Fibroblast of the aortic adventitia (primary cell): ENCODE results near the gene GATA5. TPM values are rescaled to one million over a fixed set of nuclear protein-coding genes. Genes with fewer than 3 reads are reported as not detected.
A peak's percentile ranks its signal among the peaks of the same experiment; 100 is the strongest.

ENCODE experiments used
- DNase-seq: peaks from one replicate; pipeline ENCODE4 v3.0.0-alpha.2; 2010; ENCODE audit warnings: low read depth
- H3K4me3 ChIP-seq: 2 replicates; pipeline ENCODE4 v1.5.1; 2011; ENCODE audit warnings: low read depth, mild to moderate bottlenecking, control low read depth, low read length, moderate library complexity
- total RNA-seq: library from RNA; depleted of rRNA; stranded (reverse); fragments of >200 nt; gene quantifications from 2 replicates; pipeline ENCODE4 v1.2.3, GENCODE V29; 2012; ENCODE audit warnings: low replicate concordance
- TF ChIP-seq, protein P1 (sequence below): IDR thresholded peaks from 2 replicates; pipeline ENCODE4 v1.5.1; 2011; ENCODE audit warnings: mild to moderate bottlenecking, low read length, control low read depth, inconsistent platforms; ENCODE audit not compliant: insufficient read depth

The GATA5 gene
- total RNA-seq, 1 donor, result not detected

DNA sequence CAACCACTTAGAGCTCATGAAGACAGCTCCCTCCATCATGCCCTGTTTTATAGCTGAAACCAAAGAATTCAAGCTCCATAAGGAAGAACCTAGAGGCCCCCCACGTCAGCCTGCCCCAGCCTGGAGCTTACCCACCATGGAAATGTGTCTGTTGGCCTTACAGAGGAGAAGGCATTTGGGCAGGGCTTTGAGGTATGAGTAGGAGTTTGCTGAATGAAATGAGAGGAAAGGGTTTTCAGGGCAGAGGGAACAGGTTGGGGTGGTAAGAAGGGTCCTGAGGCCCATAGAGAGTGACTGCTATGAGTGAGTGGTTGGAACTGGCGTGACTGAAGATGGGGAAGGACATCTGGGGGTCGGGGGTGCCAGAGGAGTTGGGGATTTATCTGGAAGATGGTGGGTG lies 12.7 kb upstream of the GATA5 start:
- TF ChIP-seq, protein P1, sequence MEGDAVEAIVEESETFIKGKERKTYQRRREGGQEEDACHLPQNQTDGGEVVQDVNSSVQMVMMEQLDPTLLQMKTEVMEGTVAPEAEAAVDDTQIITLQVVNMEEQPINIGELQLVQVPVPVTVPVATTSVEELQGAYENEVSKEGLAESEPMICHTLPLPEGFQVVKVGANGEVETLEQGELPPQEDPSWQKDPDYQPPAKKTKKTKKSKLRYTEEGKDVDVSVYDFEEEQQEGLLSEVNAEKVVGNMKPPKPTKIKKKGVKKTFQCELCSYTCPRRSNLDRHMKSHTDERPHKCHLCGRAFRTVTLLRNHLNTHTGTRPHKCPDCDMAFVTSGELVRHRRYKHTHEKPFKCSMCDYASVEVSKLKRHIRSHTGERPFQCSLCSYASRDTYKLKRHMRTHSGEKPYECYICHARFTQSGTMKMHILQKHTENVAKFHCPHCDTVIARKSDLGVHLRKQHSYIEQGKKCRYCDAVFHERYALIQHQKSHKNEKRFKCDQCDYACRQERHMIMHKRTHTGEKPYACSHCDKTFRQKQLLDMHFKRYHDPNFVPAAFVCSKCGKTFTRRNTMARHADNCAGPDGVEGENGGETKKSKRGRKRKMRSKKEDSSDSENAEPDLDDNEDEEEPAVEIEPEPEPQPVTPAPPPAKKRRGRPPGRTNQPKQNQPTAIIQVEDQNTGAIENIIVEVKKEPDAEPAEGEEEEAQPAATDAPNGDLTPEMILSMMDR, result no peak
- no peak for DNase-seq
- H3K4me3 ChIP-seq, result no peak overlapping the region

DNA sequence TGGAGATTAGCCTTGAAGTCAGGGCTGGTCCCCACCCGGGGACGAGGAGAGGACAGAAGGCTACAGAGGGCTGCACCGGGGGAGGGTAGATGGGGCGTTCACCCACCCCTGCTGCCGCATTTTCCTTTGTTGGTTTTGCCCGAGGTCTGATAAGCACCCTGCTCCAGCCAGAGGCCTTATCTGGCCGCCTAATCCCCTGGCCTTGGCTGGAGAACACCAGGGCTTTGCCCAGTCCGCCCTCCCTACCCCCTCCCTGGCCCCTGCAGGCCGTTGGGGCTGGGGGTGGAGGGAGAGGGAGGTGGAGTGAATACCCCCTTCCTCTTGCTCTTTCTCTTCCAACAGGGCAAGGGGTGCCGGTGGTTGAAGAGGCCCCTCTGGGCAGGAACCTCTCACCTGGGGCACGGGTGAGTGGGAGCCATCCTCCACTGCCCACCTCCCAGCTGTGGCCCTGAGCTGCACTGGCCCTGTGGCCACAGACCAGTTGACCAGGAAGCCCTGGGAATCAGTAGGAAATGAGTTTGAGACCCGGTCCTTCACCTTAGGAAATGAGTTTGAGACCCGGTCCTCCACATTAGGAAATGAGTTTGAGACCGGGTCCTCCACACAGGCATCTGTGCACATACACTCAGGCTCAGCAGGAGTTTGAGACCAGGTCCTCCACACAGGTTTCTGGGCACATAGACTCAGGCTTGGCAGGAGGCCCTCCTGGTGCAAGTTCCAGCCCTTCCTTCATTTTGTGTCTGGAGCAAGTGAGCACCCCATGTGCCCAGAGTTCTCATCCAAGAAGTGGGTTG lies 12.0 kb upstream of the GATA5 start:
- TF ChIP-seq, protein P1, result no peak
- no peak overlapping the region for H3K4me3 ChIP-seq
- DNase-seq, result no peak

DNA sequence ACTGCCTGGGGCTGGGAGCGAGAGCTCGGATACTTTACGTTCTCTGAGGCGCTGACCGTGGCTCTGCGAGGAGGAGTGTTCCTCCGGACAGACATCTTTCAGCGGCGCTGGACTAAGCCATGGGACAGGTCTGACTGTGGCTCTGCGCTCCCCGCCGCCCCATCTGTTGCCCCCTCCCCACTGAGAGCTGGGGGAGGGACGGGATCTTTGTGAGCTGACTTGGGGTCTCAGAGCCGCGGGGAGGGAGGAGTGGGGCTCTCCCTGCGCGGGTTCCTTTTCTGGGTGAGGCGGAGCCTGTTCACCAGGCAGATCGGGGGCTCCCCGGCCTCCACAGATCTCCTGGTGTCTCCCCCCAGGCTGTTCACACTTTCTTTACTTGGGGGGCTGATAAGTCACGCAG lies 11.3 kb upstream of the GATA5 start:
- no peak for DNase-seq
- TF ChIP-seq, protein P1, result no peak

DNA sequence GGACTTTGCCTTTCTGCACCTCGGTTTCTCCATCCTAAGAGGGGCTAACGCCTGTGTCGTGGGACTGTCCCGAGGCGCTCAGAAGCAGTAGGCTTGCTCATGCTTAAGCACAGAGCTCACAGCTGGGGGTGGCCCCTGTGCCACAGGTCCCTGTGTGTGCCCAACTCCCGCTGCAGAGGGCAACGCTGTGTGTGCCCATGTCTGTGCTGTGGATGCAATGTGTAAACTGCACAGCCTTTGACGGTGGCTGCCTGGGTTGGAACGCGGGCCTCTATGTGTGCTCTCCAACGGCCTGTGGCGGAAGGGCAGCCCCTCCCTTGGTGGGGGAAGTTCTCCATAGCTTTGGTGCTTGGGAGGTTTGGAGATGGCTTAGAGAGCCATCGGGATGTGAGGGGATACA lies 10.7 kb upstream of the GATA5 start:
- DNase-seq, result no peak
- H3K4me3 ChIP-seq, result no peak overlapping the region
- TF ChIP-seq, protein P1, result no peak

More for the DNA sequence above, 11.3 kb upstream of the GATA5 start:
- H3K4me3 ChIP-seq, result no peak overlapping the region

DNA sequence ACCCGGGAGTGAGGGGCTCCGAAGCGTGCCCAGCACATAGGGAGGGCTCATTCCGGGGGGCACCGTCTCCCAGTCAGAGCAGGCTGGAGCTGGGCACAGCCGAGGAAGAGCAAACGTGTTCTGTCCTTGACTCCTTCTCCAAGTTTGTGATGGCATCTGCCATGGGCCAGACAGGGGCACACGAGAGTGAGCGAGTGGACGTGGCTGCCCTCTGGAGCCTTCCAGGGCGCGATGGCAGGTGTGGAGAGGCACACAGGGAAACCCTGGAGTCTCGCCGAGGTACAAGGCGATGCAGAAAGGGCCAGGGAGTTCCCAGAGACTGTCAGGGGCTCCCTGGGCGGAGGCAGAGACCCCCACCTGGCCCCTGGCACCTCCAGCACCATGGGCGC lies 9.9 kb upstream of the GATA5 start:
- TF ChIP-seq, protein P1, result no peak
- H3K4me3 ChIP-seq, result no peak overlapping the region
- no peak for DNase-seq

DNA sequence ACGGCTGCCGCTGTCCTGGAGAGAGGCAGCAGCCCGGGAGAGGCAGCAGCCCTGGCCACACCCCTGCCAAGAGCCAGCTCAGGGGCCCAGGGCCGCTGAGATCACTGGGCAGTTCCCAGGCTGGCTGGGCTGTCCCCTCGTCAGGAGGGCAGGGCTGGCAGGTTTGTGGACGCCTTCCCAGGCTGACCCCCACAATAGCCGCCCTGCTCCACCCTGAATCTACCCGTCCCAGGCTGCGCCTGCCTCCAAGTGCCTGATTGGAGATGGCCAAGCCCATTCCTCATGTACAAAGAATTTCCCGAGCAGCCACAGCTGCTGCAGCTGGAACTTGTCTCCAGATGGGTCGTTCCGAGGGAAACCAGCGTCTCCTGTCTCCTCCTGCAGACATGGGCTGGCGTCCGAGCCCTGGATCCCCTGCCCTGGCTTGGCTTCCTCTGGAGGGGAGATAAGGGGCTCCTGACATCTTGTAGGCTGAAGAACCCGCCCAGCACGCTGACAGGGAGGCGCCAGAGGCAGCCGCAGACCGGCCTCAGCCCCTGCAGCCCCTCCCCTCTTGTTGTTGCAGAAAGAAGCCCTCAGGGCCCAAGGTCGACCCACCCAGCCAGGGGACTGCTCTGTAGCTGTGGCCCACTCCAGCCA lies 9.4 kb upstream of the GATA5 start:
- DNase-seq, result peak; percentile 81
- TF ChIP-seq, protein P1, result no peak
- H3K4me3 ChIP-seq, result no peak overlapping the region
